GM19455 (cell line): ENCODE data around the gene KRT74.

Experiments used
- ATAC-seq: cut with Tn5 transposase; IDR thresholded peaks from one replicate; pipeline ENCODE4 v1.9.1; 2021; ENCODE audit not compliant: unreplicated experiment

KRT74 gene

DNA sequence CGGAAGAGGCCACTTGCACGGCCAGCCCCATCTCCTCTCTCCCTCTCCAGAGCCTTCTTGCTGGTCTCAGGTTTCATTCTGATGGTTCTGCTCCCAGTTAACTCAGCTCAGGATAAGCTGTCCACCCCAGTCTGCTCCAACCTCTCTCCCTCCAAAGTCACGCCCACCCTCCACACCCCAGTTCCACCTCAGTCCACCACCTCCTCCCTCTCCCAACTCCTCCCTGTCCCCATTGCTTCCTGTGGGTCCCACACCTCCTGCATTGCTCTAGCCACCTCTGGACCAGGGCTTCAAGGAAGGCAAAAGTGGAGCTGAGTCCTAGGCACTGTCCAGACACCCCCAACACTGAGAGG, 33.8 kb downstream of the KRT74 start:
- ATAC-seq = no peak

DNA sequence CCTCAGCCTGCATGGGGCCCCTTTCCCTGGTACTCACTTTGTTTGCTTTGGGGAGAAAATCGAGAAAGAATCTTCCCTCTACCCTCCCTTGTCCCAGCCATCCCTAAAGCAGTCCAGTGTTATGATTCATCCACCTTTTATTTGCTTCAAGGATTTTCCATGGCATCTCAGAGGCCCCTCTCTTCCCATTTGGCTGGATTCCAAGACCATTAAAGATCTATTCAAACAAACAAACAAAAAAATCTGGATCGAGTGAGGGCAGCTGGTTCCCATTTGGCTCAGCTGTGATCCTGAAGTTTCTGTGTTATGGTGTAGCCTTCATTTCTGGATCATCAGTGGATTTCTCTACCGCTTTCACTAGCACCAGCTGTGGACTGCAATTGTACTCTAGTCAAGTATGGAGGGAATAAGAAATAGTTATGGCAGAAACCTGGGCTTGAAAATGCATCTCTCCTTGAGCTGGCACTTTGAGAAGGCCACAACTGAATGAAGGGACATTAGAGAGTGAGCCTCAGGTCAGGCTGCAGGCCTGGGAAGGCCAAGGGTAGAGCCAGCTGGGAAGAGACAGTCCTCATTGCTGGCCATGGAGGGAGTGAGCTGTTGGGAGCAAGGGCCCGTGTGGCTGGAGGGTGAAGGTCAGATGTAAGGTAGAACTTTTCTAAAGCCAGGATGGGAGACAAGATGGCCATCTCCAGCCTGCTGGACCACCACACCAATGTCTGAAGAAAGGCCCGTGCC, 34.4 kb downstream of the KRT74 start:
- no peak for ATAC-seq

DNA sequence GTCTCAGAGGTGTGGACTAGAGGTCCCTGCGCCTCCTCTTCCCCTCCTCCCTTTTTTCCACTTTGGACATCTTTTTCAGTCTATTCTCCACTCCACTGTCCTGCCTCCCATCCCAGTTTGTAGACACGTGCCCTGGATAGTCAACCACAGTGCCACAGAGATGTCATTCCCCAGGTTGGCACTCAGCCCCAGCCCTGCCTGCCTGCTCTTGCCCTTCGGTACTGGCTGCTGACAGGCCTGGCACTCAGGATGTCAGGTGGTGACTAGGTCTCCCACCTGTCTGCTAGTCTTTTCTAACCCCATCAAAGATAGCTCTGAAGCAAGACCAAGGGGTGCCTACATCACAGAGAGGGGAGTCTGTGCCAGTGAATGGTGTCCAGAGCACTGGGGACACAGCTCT, 36.5 kb downstream of the KRT74 start:
- ATAC-seq = no peak

DNA sequence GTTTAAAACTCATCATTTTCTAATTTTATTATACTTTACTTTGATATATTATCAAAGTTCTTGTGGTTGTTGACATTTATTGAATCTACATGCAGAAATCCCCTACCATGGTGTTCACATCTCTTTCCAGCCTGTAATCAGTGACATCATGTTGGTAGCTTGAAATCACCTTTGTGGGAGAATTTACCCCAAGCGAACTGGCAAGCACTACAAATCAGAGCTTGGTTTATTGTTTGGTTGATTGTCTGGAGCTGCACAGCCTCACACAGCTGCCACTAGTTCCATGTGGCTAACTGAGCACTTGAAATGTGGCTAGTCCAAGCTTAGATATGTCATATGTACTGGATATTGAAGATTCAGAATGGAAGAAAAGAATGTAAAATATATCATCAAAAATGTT, 38.1 kb downstream of the KRT74 start:
- no peak for ATAC-seq

DNA sequence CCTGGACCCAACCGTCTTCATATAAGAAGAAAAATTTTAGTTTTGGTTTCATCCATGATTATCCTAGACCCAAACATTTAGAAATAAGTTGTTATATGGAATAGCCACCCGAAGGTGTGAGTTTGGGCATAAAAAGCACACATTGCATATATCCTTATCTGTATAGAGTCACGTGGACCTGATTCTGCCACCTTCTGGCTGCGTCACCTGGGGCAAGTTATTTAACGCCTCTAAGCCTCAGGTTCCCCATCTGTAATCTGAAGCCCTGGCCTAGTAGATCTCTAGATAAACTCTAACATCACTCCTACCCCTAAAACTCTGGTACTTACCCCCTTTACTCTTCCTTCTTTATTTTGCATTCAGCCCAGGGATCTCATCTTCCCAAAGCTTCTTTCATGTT, 39.2 kb downstream of the KRT74 start:
- no peak for ATAC-seq

DNA sequence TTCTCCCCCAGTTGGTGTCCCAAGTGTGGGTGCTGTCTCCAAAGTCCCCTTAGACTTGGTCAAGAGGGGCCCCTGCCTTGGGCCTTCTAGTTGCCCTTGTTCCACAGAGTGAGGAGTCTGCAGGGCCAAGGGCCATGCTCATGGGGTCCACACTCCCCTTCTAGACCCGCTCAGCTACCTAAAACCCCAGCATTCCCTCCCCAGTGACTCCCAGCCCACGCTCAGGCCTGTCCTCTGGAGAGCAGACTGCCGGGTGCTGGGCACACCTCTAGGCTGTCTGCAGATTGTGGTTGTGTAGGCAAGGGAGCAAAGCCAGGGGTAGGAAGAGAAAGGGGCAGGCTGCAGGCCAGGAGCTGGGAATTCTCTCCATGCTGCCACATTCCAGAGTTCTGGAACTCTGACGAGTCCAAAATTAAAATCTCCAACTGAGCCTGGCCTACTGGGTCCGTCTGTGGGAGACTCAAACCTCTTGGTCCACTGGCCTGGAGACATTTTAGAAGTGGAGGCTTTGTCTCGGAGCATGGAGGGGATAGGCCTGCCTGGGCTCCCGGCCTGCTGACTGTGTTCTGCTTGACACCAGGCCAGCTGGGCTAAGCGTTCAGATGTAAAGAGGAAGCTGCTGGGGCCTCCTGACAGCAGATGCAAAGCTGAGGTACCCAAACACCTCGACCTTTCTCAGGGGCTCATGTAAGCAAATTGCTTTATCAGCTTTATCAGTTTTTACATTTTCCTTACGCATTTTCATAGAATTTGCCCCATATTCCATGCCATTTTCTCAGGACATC, 39.8 kb downstream of the KRT74 start:
- no peak for ATAC-seq

DNA sequence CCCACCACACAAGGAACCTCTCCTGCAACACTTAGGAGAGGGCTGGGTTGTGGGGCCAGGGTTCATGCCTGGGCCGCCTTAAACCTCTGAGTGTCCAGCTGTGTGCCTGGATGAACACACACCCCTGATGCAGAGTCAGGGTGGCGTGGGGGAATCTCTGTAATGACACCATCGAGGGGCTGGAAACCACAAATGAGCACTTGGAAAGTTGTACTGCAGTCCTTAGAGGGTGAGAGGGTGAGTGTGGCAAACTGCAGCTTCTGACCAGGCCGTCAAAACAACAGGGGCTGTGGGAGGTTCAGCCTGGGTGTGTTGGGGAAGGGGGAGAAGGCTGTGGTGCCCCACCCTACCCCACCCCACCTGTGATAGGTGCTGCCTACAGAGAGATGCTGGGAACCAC, 41.0 kb downstream of the KRT74 start:
- no peak for ATAC-seq

DNA sequence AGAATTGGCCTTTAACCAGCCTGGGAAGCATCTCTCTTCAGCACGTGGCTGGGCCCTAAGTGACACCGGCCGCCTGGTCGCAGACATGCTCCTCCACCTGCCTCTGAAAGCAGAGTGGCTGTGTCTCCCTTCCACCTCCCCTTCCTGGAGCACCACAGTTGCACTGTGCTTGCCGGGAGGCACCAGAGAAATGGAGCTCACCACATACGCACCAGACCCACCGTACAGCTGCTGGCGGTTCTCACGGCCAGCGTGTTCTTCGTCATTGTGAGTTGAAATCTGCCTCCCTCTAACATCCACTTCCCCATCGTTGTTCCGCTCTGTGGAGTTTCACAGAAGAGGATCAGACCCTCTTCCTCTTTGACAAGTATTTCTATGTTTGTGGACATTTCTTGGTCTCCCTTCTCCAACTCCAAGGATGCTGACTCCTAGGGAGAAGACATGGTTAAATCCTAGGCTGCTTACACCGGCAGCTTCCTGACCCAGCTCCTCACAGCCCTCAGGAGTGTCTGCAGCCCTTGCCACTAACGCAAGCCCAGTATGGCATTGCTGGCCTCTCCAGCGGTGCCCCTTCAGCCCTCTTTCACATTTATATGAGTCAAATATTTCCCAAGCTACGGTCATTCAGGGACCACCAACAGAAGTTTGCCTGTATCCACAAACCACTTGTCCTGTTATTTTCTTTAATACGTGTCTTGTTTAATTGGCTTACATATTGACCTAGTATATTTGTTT, 41.9 kb downstream of the KRT74 start:
- ATAC-seq = no peak

DNA sequence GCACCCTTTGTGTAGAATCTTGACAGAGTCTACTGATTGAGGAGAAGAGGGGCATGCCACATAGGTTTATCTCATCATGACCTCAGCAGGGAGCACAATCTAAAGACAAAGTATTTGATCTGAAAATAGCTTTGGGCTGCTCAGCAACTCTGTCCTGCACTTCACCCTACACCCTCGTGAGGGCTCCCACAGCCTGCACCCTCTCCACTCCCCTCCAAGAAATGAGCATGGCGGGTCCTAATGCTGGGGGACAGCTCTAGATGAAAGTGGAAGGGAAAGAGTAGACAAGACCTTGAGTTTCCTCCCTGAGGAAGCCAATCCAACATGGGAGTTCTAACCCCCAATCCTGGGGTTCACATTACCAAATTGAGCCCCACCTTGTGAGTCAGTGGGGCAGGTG, 42.7 kb downstream of the KRT74 start:
- no peak for ATAC-seq

DNA sequence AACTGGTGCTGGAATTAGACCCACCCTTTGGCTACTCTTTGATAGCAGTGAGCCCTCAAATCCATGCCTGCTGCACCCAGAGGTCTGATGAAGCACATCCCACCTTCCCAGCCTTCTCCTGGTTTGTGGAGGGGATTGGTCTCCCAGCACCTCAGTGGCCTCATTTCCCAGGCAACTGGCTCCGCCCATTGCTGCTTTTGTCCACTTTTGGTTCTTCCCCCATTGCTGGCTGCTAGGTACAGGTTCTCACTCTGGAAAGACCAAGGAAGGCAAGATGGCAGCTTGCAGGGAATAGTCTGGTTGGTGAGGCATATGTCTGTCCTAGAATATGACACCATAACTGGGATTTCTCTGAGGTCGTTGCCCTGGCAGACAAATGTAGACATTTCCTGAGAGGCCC, 43.3 kb downstream of the KRT74 start:
- ATAC-seq = no peak

DNA sequence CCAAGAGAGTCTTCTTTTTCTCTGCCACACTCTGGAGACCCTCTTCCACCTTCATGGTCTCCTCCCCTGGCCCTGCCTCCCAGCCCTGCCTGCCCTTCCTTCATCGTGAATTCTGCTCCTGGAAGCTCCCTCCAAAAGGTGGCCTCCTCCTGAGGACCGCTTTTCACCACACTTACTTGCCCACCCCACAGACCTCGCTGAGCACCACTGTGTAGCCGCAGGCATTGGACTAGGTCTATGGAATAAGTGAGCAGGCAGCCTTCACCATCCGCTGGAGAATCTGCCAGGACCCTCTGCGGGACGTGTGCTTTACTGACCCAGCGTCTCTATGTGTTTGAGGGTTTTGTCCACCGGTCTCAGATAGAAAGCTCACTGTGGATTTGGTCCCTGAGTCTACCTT, 43.8 kb downstream of the KRT74 start:
- ATAC-seq = no peak

DNA sequence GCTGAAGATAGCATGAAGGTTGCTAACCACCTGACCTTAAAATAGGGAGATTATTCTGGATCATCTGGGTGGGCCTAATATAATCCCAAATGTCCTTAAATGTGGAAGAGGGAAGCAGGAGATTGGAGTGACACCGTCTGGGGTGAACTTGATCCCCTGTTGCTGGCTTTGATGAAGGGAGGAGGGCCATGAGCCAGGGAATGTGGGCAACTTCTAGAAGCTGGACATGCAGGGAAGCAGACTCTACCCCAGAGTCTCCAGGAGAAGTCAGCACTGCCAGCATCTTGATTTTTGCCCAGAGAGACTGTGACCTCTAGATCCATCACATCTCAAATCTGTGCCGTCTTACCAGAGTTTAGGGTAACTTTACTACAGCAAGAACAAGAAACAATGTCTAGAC, 44.2 kb downstream of the KRT74 start:
- no peak for ATAC-seq

DNA sequence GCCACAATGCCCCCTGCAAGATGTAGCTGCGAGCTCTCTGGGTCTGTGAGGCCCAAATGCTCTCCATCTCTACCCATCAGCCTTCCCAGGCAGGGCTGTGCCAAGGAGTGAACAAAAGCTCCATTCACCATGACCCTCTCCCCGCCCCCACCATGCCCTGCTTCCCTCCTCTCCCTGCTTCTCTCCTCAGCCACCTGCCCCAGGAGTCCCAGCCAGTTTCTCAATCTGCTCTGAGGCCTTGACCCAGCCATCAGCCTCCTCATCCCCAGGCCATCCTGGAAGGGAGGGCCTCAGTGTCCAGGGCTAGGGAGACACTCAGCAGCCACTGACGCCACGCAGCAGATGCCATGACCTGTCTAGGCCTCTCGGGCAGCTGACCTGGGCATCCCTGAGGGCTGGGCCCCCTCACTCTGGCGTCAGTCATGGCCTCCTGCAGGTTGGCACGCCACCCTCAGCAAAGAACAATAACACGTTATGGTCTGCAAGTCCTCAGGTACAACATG, 45.0 kb downstream of the KRT74 start:
- no peak for ATAC-seq

DNA sequence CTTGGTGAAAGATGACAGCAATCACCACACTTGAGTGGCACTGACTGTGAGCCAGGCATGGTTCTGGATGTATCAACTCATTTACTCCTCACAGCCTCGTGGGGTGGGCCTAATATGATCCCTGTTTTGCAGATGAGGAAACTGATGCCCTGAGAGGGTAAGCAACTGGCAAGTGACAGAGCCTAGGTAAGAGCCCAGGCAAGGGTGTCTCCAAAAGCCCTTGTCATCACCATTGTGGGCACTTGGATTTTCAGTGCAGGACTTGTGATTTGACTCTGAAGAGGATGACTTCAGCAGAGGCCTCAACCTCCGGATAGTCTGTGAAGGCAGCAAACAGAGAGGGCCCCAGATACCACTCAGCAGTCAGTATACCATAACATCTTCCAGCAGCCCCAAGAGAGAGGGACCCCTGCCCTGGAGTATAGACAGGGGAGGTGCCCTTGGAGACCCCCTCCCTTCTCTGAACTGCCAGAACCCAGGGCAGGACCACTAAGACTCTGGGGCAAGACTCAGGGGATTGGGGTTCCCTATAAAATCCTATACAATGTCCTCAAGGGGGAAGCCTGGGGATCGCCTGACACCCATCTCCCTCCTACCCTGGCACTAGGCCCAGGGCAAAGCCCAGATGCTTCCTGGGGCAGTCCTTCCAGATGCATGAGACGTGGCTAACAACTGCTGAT, 46.4 kb downstream of the KRT74 start:
- ATAC-seq = no peak

DNA sequence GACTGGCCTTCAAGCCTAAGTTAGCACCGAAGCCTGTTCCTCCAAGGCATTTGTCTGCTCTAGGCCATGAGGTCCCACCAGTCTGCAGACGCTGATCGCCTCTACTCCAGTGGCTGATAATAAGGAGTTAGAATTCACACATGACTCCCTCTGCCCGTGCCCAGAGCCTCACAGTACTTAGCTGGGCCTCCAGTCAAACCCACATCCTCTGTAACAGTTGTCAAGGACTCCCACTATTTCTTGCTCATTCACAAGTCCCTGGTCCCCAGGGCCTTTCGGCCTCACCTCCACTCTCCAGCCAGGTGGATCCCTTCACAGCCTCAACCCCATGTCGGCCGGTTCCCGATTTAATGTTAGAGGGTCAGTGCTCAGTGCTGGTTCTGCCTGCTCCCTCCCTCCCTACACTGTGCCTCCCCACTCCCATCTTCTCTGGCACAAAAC, 47.1 kb downstream of the KRT74 start:
- no peak for ATAC-seq

DNA sequence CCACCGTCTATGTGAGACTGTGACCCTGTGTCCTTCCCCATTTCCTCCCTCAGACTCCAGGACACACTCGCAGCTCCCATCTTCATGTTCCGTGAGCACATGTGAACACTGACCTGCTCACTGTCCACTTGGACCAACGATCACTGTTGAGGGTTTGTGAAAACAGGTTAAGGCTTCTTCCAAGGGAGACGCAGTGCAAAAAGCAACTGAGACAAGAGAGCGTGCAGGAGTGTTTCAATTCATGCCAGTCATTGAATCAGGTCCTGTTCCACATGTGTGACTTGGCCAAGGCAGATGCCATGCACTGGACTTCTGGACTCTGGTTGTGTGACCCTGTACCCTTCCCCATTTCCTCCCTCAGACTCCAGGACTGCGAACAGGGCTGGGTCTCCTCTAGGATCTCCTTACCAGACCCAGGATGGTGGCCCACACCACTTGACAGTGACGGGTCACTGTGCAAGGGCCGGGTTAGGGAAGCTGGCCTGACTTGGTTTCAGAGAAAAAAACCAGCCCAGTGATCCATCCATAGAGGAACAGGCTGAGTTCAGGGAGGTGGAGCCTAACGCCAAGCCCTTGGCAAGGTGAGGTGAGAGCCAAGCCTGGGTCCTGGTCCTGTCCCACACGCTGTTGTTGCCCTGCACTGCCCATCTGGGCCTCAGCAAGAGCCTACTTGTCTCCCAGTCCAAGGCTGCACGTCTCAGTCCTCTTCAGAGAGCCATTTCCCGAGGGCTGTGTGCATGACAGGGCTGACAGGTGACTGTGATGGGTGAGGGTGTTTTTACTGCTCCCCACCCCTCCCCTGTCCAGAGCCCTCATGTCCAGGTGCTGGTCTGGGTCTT, 47.8 kb downstream of the KRT74 start:
- no peak for ATAC-seq

DNA sequence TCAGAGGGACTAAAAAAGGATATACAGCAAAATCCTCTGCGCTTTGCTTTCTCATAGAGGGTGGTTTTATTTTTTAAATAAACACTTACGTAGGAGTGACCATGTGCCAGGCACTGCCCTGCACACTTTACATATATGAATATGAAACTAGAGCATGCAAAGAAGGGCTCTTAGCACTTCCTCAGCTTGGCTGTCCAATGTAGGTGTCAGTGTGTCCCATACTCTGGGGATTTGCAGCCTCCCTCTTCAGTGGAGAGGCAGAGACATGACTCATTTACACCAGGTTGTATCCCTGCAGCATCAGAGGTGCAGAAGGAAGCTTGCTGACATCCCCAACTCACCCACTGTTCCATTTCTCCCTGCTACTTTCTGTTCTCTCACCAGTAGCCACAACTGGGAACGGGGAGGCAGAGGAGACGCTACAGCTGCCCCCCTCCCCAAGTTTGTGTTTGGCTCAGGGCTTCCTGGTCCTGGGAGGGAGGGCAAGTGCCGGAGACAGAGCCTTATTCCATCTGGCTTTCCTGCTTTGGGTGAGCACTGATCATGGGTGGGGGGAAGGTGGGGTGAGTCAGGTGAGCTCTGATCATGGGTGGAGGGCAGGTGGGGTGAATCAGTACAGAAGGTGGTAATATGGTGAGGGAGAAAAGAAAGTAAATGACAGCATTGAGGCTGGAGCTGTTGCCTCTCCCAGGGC, 48.6 kb downstream of the KRT74 start:
- ATAC-seq = no peak

DNA sequence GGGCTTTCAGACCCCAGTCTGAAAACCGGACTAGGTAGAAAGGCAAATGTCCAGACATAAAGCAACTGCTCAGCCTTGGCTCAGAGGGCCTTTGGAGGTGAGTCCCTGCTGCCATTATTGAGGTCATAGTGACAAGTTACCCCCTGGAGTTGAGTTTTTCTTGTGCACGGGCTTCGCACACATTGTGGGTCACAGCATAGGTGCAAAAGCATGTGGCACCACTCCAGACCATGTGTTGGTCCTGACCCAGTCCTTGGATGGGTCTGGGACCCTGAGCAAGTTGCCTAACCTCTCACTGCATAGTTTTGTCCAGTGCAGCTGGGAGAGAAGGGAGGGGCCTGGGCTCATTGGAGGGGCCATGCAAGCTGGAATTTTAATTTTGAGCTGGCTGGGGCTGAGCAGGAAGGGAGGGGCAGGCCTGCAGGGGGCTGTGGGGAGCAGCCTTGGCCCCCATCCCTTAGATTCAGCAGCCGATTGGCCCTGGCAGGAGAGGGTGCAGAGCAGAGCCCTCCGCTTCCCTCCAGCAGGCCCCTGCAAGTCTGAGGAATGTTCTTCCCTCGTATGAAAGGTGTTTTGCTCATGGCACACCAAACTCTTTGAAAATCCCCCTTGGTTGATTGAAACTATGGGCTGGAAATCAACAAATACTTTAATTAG, 49.3 kb downstream of the KRT74 start:
- ATAC-seq = no peak

DNA sequence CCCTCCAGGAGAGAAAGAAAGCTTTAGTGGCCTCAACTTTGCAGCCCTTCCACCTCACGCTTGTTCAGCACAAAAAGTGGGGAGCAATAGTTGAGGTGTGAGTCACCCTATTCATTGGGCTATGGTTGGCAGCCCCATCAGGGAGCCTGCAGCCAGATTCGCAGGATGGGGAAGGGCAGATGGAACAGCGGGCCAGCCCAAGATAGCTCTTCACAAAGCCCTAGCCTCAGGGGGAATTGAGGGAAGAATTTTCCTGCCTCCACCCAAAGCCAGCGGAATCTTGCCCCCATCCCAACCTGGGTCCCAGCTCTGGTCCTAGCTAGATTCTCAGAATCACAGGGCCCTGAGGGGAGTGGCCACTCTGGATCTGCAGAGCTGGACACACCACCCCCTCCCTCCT, 49.8 kb downstream of the KRT74 start:
- ATAC-seq = no peak
